Choroid plexus epithelial cell (primary cell): ENCODE measurements around the gene TSKS.

Source experiments
- DNase-seq: peaks from one replicate; pipeline ENCODE4 v3.0.0-alpha.2; 2010; ENCODE audit warnings: low read depth
- H3K4me3 ChIP-seq: 2 replicates; pipeline ENCODE4 v1.5.1; 2011; ENCODE audit warnings: low read depth, mild to moderate bottlenecking, control low read depth, low read length, moderate library complexity
- CTCF ChIP-seq: conservative IDR thresholded peaks from 2 replicates; pipeline ENCODE4 v1.5.1; 2011; ENCODE audit warnings: low read depth, mild to moderate bottlenecking, control low read depth, inconsistent platforms, low read length, moderate library complexity

TSKS gene

GRCh38 chr19:49710372-49710951 lies 52.6 kb downstream of the TSKS start:
- H3K4me3 ChIP-seq, result no peak overlapping the region
- peak; percentile 48 for DNase-seq
- TF ChIP-seq CTCF, result no peak

GRCh38 chr19:49705919-49706318 lies 57.2 kb downstream of the TSKS start:
- DNase-seq, result no peak
- TF ChIP-seq CTCF, result no peak
- no peak overlapping the region for H3K4me3 ChIP-seq

GRCh38 chr19:49704888-49705642 lies 58.0 kb downstream of the TSKS start:
- no peak for DNase-seq
- no peak overlapping the region for H3K4me3 ChIP-seq
- TF ChIP-seq CTCF, result no peak

GRCh38 chr19:49701271-49701786 lies 61.8 kb downstream of the TSKS start:
- H3K4me3 ChIP-seq, result no peak overlapping the region
- TF ChIP-seq CTCF, result no peak
- no peak for DNase-seq

- no peak for DNase-seq
- H3K4me3 ChIP-seq, result no peak overlapping the region
- no peak for TF ChIP-seq CTCF
Measured at GRCh38 chr19:49700563-49700962, 62.5 kb downstream of the TSKS start.

GRCh38 chr19:49699364-49699763 lies 63.7 kb downstream of the TSKS start:
- DNase-seq, result no peak
- no peak overlapping the region for H3K4me3 ChIP-seq
- no peak for TF ChIP-seq CTCF

- no peak for DNase-seq
- H3K4me3 ChIP-seq, result no peak overlapping the region
- TF ChIP-seq CTCF, result no peak
Measured at GRCh38 chr19:49696865-49697264, 66.2 kb downstream of the TSKS start.
